ENCODE results near the gene ARMH1.

Gene ARMH1

DNA sequence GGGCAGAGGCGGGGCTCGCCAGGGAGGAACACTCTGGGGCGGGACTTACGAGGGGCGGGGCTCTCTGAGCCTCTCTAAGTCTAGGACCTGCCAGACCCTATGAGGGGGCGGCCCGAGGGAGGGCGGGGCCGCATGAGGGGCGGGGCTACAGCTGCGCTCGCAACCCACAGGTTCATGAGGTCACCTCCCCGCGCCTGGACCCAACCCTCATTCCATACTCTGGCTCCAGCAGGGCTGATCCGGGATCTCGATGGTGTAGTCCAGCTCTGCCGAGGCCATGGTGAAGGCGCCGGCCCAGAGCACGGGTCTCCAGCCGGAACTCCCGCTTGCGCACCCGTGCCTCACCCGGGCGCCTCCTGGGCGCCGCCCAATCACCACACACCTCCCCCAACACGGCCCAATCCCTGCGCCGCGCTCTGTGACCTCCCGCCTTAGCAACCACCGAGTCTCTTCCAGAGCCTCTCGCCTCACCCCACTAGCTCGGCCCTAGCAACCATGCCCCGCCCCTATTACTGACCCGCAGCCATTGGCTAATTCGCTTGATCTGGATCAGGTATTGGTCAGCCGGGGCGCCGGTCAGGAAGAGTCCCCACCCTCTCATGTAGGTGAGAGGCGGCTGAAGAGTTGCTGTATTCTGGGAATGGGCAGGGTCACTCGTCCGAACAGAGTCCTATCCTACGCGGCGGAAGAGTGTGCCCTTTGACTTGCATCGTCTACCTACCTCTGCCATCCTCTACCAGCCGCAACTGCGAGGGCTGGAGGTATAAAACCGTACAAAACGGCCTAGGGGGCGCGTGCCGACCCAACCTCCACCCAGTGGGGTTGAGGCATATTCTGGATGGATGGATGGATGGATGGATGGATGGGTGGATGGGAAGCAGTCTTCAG, at the start of gene ARMH1, which contains the start of gene TMEM53:
TSS of gene ARMH1 (plus strand) at position 602 of the 888 bp plus-strand sequence. CDS start 14,984 bp downstream, outside the sequence.
TSS of gene TMEM53 (minus strand) at position 369 of the 888 bp plus-strand sequence. CDS start at position 279, 90 bp downstream.
- intact Hi-C loops (cut with DNase I; ENCODE audit: low total_unique reads) = no loop called here
- Histone ChIP-seq H3K4me1 (peaks cover 0 to 25% (median 19%) of the 10 kb centered on the region in 4 donors), H3K4me3 (peak within 1 kb of the TSS; percentile 64 to 74), H3K9me3 (no peaks in the 10 kb centered on the region), H3K36me3 (no peaks in the 10 kb centered on the region), H3K27me3 (peaks cover 0 to 2% of the 10 kb centered on the region in 2 donors), H3K27ac (peak within 1 kb of the TSS; percentile 93)
- DNase-seq = peak; percentile 99 to 100
- peak in 1 of 2 experiments; percentile 7 for TF ChIP-seq CTCF (IDR thresholded peaks at IDR 0.05)

- Histone ChIP-seq H3K9me3 (no peaks in the 10 kb centered on the region), H3K27ac (no peak overlapping the region), H3K4me3 (no peak overlapping the region), H3K27me3 (no peaks in the 10 kb centered on the region), H3K36me3 (no peaks in the 10 kb centered on the region), H3K4me1 (no peaks in the 10 kb centered on the region)
- TF ChIP-seq CTCF (IDR thresholded peaks at IDR 0.05) = no peak
- no peak for DNase-seq
- intact Hi-C loops (cut with DNase I; ENCODE audit: low total_unique reads) = no loop called here
These were observed 49.2 kb upstream of the ARMH1 start for GRCh38 chr1:44625348-44625747.

- intact Hi-C loops (cut with DNase I; ENCODE audit: low total_unique reads) = no loop called here
- H3K4me3 ChIP-seq = no peak overlapping the region
- no peaks in the 10 kb centered on the region for H3K27me3 ChIP-seq
- H3K4me1 ChIP-seq = peaks cover 0 to 23% (median 19%) of the 10 kb centered on the region in 4 donors
- TF ChIP-seq CTCF (IDR thresholded peaks at IDR 0.05) = no peak
- peaks cover 0 to 2% (median 0%) of the 10 kb centered on the region in 3 donors for H3K36me3 ChIP-seq
- no peak overlapping the region for H3K27ac ChIP-seq
- no peak for DNase-seq
- no peaks in the 10 kb centered on the region for H3K9me3 ChIP-seq
These were observed 45.4 kb upstream of the ARMH1 start for GRCh38 chr1:44628962-44629756.

DNA sequence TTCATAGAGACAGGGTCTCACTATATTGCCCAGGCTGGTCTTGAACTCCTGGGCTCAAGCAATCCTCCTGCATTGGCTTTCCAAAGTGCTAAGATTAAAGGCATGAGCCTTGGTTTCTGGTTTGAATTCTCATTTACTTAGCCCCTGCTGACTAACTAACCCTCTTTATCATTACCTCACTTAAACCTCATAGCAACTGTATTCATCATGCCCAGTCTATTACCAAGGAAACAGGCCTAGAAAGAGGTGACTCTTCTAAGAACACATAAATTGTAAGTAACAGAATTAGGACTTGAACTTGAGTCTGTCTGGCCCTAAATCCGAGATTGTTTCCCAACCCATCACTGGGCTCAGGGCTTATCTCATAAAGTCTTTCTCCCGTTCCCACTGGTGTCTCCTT, 44.4 kb upstream of the ARMH1 start:
- Histone ChIP-seq H3K9me3 (no peaks in the 10 kb centered on the region), H3K36me3 (peaks cover 0 to 12% (median 6%) of the 10 kb centered on the region in 3 donors), H3K27ac (no peak overlapping the region), H3K27me3 (no peaks in the 10 kb centered on the region), H3K4me3 (no peak overlapping the region), H3K4me1 (peaks cover 0 to 28% (median 20%) of the 10 kb centered on the region in 4 donors)
- no peak for DNase-seq
- TF ChIP-seq CTCF (IDR thresholded peaks at IDR 0.05) = no peak
- intact Hi-C loops (cut with DNase I; ENCODE audit: low total_unique reads) = no loop called here

- H3K4me3 ChIP-seq = peak overlapping the region; percentile 64 to 90
- H3K27ac ChIP-seq = peak overlapping the region; percentile 92 to 94
- peaks cover 0 to 28% (median 20%) of the 10 kb centered on the region in 4 donors for H3K4me1 ChIP-seq
- intact Hi-C loops (cut with DNase I; ENCODE audit: low total_unique reads) = no loop called here
- no peak for DNase-seq
- TF ChIP-seq CTCF (IDR thresholded peaks at IDR 0.05) = no peak
- H3K36me3 ChIP-seq = peaks cover 4 to 23% (median 17%) of the 10 kb centered on the region in 3 donors
- H3K27me3 ChIP-seq = no peaks in the 10 kb centered on the region
- no peaks in the 10 kb centered on the region for H3K9me3 ChIP-seq
These were observed 43.2 kb upstream of the ARMH1 start for GRCh38 chr1:44631333-44631646.
